Panc1 (cell line): Measurements from ENCODE around the gene KLK12. TPM values are rescaled to one million over a fixed set of nuclear protein-coding genes. Genes with fewer than 3 reads are reported as not detected.

ENCODE experiments used
- ATAC-seq: fragments of 200-7000 bp; cut with Tn5 transposase; 2 replicates; pipeline ENCODE4 v1.9.1; 2020; ENCODE audit warnings: mild to moderate bottlenecking, moderate library complexity
- BruUV-seq: library from RNA; stranded (reverse); fragments of 400-500 nt; replicated peaks from 2 replicates; lab custom pipeline; 2021; lab: Mats Ljungman, UMichigan
- CTCF ChIA-PET: fragments of 300-600 bp; sonication (Branson Sonifier 250); formaldehyde crosslinking; loops from one replicate; lab custom pipeline; 2022; ENCODE audit warnings: antibody characterized with exemption; lab: Charles Lee
- POLR2A ChIA-PET: fragments of 300-600 bp; sonication (Branson Sonifier 250); formaldehyde crosslinking; loops from one replicate; lab custom pipeline; 2022; ENCODE audit warnings: antibody characterized with exemption; lab: Charles Lee
- DNase-seq: peaks from one replicate; pipeline ENCODE4 v3.0.0-alpha.2; 2010; ENCODE audit warnings: low read depth, low spot score
- H3K27ac ChIP-seq: 2 replicates; pipeline ENCODE4 v1.5.1; 2011; ENCODE audit warnings: mild to moderate bottlenecking, low read length, inconsistent platforms
- H3K27me3 ChIP-seq: fragments of 200-500 bp; sonication (Bioruptor generic); 2 replicates; pipeline ENCODE4 v1.6.0; 2014; ENCODE audit warnings: low read length, inconsistent platforms; ENCODE audit not compliant: control insufficient read depth, insufficient read depth
- H3K36me3 ChIP-seq: fragments of 200-500 bp; sonication (Bioruptor generic); 2 replicates; pipeline ENCODE4 v1.5.1; 2014; ENCODE audit warnings: inconsistent platforms, mild to moderate bottlenecking, low read length, moderate library complexity; ENCODE audit not compliant: control insufficient read depth, insufficient read depth
- H3K4me1 ChIP-seq: 2 replicates; pipeline ENCODE4 v1.5.1; 2011; ENCODE audit warnings: inconsistent platforms, mild to moderate bottlenecking, low read length, moderate library complexity; ENCODE audit not compliant: control insufficient read depth, insufficient read depth
- H3K4me3 ChIP-seq, 2 experiments: 2 replicates each; pipeline ENCODE4 v1.5.1; 2011 to 2012; ENCODE audit warnings: low read depth in 2 of 2, low read length in 2 of 2, mild to moderate bottlenecking in 2 of 2, inconsistent platforms in 1 of 2, moderate library complexity in 1 of 2
- H3K9me3 ChIP-seq: fragments of 200-500 bp; sonication (Bioruptor generic); 2 replicates; pipeline ENCODE4 v1.5.1; 2014; ENCODE audit warnings: low read depth, mild to moderate bottlenecking, inconsistent platforms, low read length, moderate library complexity; ENCODE audit not compliant: control insufficient read depth, insufficient read depth
- POLR2AphosphoS5 ChIP-seq: IDR thresholded peaks from 2 replicates; pipeline ENCODE4 v1.6.1; 2012; ENCODE audit warnings: mild to moderate bottlenecking, low read depth, low read length, moderate library complexity
- SIN3A ChIP-seq: IDR thresholded peaks from 2 replicates; pipeline ENCODE4 v1.6.1; 2012; ENCODE audit warnings: low read depth, mild to moderate bottlenecking, low read length, moderate library complexity, borderline replicate concordance; ENCODE audit not compliant: insufficient read depth
- TCF7L2 ChIP-seq: IDR thresholded peaks from 2 replicates; pipeline ENCODE4 v1.6.1; 2011; ENCODE audit warnings: mild to moderate bottlenecking, low read depth, low read length, inconsistent platforms
- in situ Hi-C: cut with HindIII; loops from 2 replicates; pipeline ENCODE4 v1.10.0; 2016; ENCODE audit warnings: low sequenced_read_pairs, low pct_unique_long_range_greater_than_20kb
- intact Hi-C: fragments of 100-400 bp; cut with micrococcal nuclease; formaldehyde crosslinking; loops from one replicate; pipeline ENCODE4 v1.10.0; 2022; ENCODE audit not compliant: unreplicated experiment
- total RNA-seq: library from RNA; stranded (reverse); gene quantifications from one replicate; pipeline ENCODE4 v1.2.1, GENCODE V29; 2021; ENCODE audit not compliant: unreplicated experiment
- TF ChIP-seq, protein P1 (sequence below): fragments of 450-650 bp; IDR thresholded peaks from 2 replicates; pipeline ENCODE4 v1.5.1; 2017; ENCODE audit warnings: mild to moderate bottlenecking
- TF ChIP-seq, protein P2 (sequence below), 2 experiments: IDR thresholded peaks; 2 replicates each; pipeline ENCODE4 v1.6.1; 2011 to 2012; ENCODE audit warnings: low read depth in 2 of 2, control low read depth in 1 of 2, low read length in 1 of 2, mild to moderate bottlenecking in 1 of 2, moderate library complexity in 1 of 2; ENCODE audit not compliant: insufficient read depth in 1 of 2

Gene KLK12
- total RNA-seq, 1 experiment from 2014 or later = not detected

DNA sequence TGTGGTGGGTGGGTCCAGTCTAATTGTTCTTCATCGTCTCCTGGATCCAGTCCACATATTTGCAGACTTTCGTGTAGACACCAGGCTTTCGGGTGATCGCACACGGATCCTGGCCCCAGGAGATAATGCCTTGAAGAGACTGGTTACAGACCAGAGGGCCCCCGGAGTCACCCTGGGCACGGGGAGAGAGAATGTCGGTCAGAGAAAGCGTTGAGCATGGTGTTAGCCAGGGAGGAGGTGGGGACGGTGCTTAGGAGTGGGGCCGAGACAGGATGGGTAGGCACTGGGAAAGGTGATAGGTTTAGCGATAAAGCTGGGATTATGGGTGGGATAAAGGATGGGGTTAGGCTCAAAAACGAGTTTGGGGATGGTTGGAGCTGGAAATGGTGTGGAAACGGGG is 12.3 kb downstream of the KLK12 start:
- CTCF ChIA-PET = interaction anchor here (0.6 kb wide), 1 partner anchor 74 kb away, joined by 4 read pairs; no protein-coding TSS in a partner anchor

DNA sequence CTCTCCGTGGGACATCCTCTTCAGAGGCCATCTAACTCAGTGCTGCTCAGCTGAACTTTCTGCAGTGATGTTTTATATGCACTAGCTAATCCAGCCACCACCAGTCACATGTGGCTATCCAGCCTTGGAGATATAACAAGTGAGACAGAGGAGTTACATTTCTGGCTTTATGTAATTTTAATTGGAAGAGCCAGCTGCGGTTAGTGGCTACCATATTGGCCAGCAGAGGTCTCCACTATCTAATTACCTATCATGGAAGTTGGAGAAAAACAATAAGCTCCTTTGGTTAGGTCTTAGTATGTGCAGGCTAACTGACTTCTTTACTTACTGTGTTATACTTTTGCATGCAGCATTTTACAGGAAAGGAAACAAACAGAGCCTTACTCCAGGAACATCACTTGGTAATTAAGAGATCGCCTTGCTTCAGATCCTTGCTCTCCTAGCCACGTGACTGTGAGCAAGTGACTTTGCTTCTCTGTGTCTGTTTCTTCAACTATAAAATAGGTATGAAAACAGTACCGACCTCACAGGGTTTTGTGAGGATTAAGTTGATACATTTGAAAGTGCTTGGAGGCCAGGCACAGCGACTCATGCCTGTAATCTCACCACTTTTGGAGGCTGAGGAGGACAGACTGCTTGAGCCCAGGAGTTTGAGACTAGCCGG is 13.7 kb downstream of the KLK12 start:
- ChIA-PET CTCF (interaction anchor here (0.6 to 1.6 kb wide), 6 partner anchors 11 to 346 kb away, joined by 3 to 13 read pairs (median 6); no protein-coding TSS in a partner anchor), POLR2A (interaction anchor here (0.6 to 0.7 kb wide), 2 partner anchors 12 to 301 kb away, joined by 3 to 5 read pairs; no protein-coding TSS in a partner anchor)
- no peaks in the 10 kb centered on the region for H3K9me3 ChIP-seq
- TF ChIP-seq, protein P1, sequence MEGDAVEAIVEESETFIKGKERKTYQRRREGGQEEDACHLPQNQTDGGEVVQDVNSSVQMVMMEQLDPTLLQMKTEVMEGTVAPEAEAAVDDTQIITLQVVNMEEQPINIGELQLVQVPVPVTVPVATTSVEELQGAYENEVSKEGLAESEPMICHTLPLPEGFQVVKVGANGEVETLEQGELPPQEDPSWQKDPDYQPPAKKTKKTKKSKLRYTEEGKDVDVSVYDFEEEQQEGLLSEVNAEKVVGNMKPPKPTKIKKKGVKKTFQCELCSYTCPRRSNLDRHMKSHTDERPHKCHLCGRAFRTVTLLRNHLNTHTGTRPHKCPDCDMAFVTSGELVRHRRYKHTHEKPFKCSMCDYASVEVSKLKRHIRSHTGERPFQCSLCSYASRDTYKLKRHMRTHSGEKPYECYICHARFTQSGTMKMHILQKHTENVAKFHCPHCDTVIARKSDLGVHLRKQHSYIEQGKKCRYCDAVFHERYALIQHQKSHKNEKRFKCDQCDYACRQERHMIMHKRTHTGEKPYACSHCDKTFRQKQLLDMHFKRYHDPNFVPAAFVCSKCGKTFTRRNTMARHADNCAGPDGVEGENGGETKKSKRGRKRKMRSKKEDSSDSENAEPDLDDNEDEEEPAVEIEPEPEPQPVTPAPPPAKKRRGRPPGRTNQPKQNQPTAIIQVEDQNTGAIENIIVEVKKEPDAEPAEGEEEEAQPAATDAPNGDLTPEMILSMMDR = peak; percentile 81
- TF ChIP-seq SIN3A = no peak
- no peak overlapping the region for H3K27ac ChIP-seq
- peaks cover 2% of the 10 kb centered on the region; the same call in 1 of the 2 replicates for H3K27me3 ChIP-seq
- H3K4me3 ChIP-seq = no peak overlapping the region
- DNase-seq (peak; percentile 35), ATAC-seq (peak; percentile 52; the same call in 1 of the 2 replicates)
- no TSS peak for BruUV-seq
- no peaks in the 10 kb centered on the region; the same call in 1 of the 2 replicates for H3K36me3 ChIP-seq
- in situ Hi-C loops (no loop called here), intact Hi-C loops (loop anchor here (2.0 kb wide), 1 partner anchor 74 kb away; no protein-coding TSS in a partner anchor)
- peaks cover 3% of the 10 kb centered on the region for H3K4me1 ChIP-seq

More for the DNA sequence above, 12.3 kb downstream of the KLK12 start:
- no peaks in the 10 kb centered on the region for H3K9me3 ChIP-seq
- TF ChIP-seq, protein P1 = no peak
- no peak for TF ChIP-seq SIN3A
- TF ChIP-seq, protein P2, sequence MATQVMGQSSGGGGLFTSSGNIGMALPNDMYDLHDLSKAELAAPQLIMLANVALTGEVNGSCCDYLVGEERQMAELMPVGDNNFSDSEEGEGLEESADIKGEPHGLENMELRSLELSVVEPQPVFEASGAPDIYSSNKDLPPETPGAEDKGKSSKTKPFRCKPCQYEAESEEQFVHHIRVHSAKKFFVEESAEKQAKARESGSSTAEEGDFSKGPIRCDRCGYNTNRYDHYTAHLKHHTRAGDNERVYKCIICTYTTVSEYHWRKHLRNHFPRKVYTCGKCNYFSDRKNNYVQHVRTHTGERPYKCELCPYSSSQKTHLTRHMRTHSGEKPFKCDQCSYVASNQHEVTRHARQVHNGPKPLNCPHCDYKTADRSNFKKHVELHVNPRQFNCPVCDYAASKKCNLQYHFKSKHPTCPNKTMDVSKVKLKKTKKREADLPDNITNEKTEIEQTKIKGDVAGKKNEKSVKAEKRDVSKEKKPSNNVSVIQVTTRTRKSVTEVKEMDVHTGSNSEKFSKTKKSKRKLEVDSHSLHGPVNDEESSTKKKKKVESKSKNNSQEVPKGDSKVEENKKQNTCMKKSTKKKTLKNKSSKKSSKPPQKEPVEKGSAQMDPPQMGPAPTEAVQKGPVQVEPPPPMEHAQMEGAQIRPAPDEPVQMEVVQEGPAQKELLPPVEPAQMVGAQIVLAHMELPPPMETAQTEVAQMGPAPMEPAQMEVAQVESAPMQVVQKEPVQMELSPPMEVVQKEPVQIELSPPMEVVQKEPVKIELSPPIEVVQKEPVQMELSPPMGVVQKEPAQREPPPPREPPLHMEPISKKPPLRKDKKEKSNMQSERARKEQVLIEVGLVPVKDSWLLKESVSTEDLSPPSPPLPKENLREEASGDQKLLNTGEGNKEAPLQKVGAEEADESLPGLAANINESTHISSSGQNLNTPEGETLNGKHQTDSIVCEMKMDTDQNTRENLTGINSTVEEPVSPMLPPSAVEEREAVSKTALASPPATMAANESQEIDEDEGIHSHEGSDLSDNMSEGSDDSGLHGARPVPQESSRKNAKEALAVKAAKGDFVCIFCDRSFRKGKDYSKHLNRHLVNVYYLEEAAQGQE (IDR thresholded peaks at IDR 0.05; ENCODE audit: insufficient read depth in 1 of 2, low read depth in 2 of 2, low read length in 1 of 2) = no peak
- TF ChIP-seq POLR2AphosphoS5 = no peak
- no peak for TF ChIP-seq TCF7L2
- H3K27me3 ChIP-seq = peaks cover 2% of the 10 kb centered on the region; the same call in 1 of the 2 replicates
- no peaks in the 10 kb centered on the region for H3K36me3 ChIP-seq
- DNase-seq = no peak
- H3K27ac ChIP-seq = no peak overlapping the region
- in situ Hi-C loops = no loop called here
- POLR2A ChIA-PET = no interaction called here
- intact Hi-C loops = no loop called here
- no peak overlapping the region for H3K4me3 ChIP-seq
- no TSS peak for BruUV-seq
- no peak for ATAC-seq
- H3K4me1 ChIP-seq = peaks cover 3% of the 10 kb centered on the region
